ENCODE measurements around the gene HOXC5. TPM values are rescaled to one million over a fixed set of nuclear protein-coding genes. Genes with fewer than 3 reads are reported as not detected.
A peak's percentile ranks its signal among the peaks of the same experiment; 100 is the strongest.
"Not testable (repeated sequence)": the region's sequence is repeated elsewhere in the genome, so short reads cannot be mapped to it uniquely, and the experiment has no call there.

The HOXC5 gene
- polyA plus RNA-seq, 3 donors, result not detected

GRCh38 chr12:54081053-54081514 is 48.2 kb downstream of the HOXC5 start:
- H3K4me3 ChIP-seq (replicated peaks in 1 of 3; ENCODE audit: low read depth in 2 of 3, low read length in 3 of 3), result peak overlapping the region in 1 of 3 experiments; percentile 51
- H4K20me1 ChIP-seq (ENCODE audit: insufficient read depth, low read length); H3K9ac ChIP-seq (ENCODE audit: insufficient read depth, low read length, poor library complexity, severe bottlenecking); H3K36me3 Mint-ChIP-seq; DNase-seq; H3K4me2 ChIP-seq (replicated peaks; ENCODE audit: extremely low read depth, low read length, poor library complexity, severe bottlenecking); H3K79me2 ChIP-seq (ENCODE audit: insufficient read depth, low read length); H3K4me1 ChIP-seq (ENCODE audit: control insufficient read depth in 1 of 2, insufficient read depth in 2 of 2, low read length in 2 of 2); H3K27ac Mint-ChIP-seq; H3K9me3 ChIP-seq (replicated peaks in 1 of 2; ENCODE audit: control insufficient read depth in 1 of 2, insufficient read depth in 1 of 2, low read length in 2 of 2); intact Hi-C loops (cut with micrococcal nuclease); H3K27ac ChIP-seq (ENCODE audit: low read depth in 1 of 2, low read length in 2 of 2); H3K36me3 ChIP-seq (replicated peaks in 1 of 2; ENCODE audit: control insufficient read depth in 1 of 2, insufficient read depth in 2 of 2, low read length in 2 of 2): not testable (repeated sequence)
- WGBS (ENCODE audit: insufficient coverage), result 2% methylated on average over 9 of the region's 16 CpGs
- Mint-ChIP-seq H3K4me3 (peak overlapping the region; percentile 76 to 97), H3K4me1 (peaks cover 19% of the 10 kb centered on the region), H3K27me3 (ENCODE audit: low read depth in 3 of 3) (peaks cover 63 to 78% (median 68%) of the 10 kb centered on the region in 3 donors), H3K9me3 (peaks cover 0 to 14% (median 7%) of the 10 kb centered on the region in 7 donors)
- H3K27me3 ChIP-seq (ENCODE audit: control insufficient read depth in 2 of 2, insufficient read depth in 2 of 2, low read length in 2 of 2), result peaks cover 28 to 56% of the 10 kb centered on the region in 2 donors
- peak overlapping the region; percentile 21 for H2AFZ ChIP-seq (ENCODE audit: insufficient read depth, low read depth, low read length, poor library complexity, severe bottlenecking)

GRCh38 chr12:54081581-54082396 is 48.9 kb downstream of the HOXC5 start:
- H2AFZ ChIP-seq (ENCODE audit: insufficient read depth, low read depth, low read length, poor library complexity, severe bottlenecking); intact Hi-C loops (cut with micrococcal nuclease); H3K36me3 Mint-ChIP-seq; H3K4me1 ChIP-seq (ENCODE audit: control insufficient read depth in 1 of 2, insufficient read depth in 2 of 2, low read length in 2 of 2); H3K27ac ChIP-seq (ENCODE audit: low read depth in 1 of 2, low read length in 2 of 2); DNase-seq; H3K9me3 ChIP-seq (replicated peaks in 1 of 2; ENCODE audit: control insufficient read depth in 1 of 2, insufficient read depth in 1 of 2, low read length in 2 of 2); H3K9ac ChIP-seq (ENCODE audit: insufficient read depth, low read length, poor library complexity, severe bottlenecking); H4K20me1 ChIP-seq (ENCODE audit: insufficient read depth, low read length); H3K79me2 ChIP-seq (ENCODE audit: insufficient read depth, low read length); H3K36me3 ChIP-seq (replicated peaks in 1 of 2; ENCODE audit: control insufficient read depth in 1 of 2, insufficient read depth in 2 of 2, low read length in 2 of 2): not testable (repeated sequence)
- WGBS (ENCODE audit: insufficient coverage), result 1% methylated on average over 21 of the region's 35 CpGs
- H3K27me3 Mint-ChIP-seq (ENCODE audit: low read depth in 3 of 3), result peaks cover 63 to 81% (median 73%) of the 10 kb centered on the region in 3 donors
- peak overlapping the region; percentile 36 for H3K4me2 ChIP-seq (replicated peaks; ENCODE audit: extremely low read depth, low read length, poor library complexity, severe bottlenecking)
- H3K9me3 Mint-ChIP-seq, result peaks cover 0 to 14% (median 8%) of the 10 kb centered on the region in 7 donors
- H3K27ac Mint-ChIP-seq, result peak overlapping the region in 1 of 7 donors; percentile 59
- H3K27me3 ChIP-seq (ENCODE audit: control insufficient read depth in 2 of 2, insufficient read depth in 2 of 2, low read length in 2 of 2), result peaks cover 27 to 60% of the 10 kb centered on the region in 2 donors
- H3K4me1 Mint-ChIP-seq, result peaks cover 19% of the 10 kb centered on the region
- H3K4me3 ChIP-seq (replicated peaks in 1 of 3; ENCODE audit: low read depth in 2 of 3, low read length in 3 of 3), result peak overlapping the region in 2 of 3 experiments; percentile 16 to 51
- H3K4me3 Mint-ChIP-seq, result peak overlapping the region; percentile 76 to 97

Data from CD14-positive monocyte (primary cell).